ENCODE data around the gene ARFIP1.
"Not testable (repeated sequence)": the region's sequence is repeated elsewhere in the genome, so short reads cannot be mapped to it uniquely, and the experiment has no call there.

Gene ARFIP1

DNA sequence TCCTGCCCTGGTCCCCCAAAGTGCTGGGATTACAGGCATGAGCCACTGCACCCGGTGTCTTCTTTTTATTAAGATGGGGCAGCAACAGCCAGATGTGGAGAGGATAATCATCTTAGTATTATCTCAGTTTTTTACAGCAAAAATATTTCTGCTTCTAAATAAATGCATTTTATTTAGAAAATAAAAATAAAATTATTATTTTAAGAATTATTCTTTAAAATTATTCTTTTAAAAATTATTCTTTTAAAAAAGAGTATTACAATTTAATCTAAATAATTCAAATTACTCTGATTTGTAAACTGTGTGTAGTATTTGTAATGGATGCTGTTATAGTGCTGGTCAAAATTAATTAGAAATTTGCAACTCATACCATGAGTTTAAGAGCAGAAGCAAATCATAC lies 67.6 kb downstream of the ARFIP1 start:
- DNase-seq: no peak

GRCh38 chr4:152848508-152848907 lies 68.8 kb downstream of the ARFIP1 start:
- DNase-seq: no peak

DNA sequence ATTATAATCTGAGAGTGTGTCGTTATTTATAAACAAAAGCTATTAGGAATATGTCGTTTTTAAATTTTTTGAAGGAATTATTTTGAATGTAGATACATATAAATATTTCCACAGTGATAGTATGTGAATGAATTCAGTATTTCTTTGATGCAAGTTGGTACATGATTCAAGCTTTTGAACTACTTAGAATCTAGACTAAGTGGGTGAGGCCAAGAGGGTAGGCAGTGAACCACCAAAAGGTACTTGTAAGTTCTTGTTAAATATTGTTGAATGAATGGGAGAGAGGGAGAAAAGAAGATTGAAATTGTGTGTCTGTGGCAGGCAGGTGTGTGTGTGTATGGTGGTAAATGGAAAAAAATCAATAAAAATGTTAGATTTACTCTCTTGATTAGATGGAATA lies 69.6 kb downstream of the ARFIP1 start:
- no peak for DNase-seq

GRCh38 chr4:152850377-152850776 lies 70.6 kb downstream of the ARFIP1 start:
- no peak for DNase-seq

DNA sequence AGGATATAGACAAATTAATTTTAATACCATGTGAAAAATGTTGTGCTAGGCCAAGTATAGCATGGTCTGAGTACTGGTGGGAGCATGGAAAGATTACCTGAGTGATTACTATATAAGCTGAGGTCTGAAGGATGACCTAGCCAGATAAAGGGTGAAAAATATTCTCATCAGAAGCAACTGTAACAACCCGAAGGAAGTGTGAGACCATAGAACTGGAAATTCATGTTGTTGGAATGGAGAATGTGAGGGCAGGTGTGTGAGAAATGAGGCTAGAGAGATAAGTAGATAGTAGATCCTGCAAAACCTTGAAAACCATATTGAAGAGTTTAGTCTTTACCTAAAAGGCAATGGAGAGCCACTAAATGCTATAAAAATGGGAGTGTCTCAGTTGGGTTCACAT lies 71.5 kb downstream of the ARFIP1 start:
- DNase-seq: no peak

- DNase-seq: no peak
These were observed 73.5 kb downstream of the ARFIP1 start for GRCh38 chr4:152853293-152853692.

- DNase-seq: not testable (repeated sequence)
These were observed 74.3 kb downstream of the ARFIP1 start for GRCh38 chr4:152854016-152854415.

DNA sequence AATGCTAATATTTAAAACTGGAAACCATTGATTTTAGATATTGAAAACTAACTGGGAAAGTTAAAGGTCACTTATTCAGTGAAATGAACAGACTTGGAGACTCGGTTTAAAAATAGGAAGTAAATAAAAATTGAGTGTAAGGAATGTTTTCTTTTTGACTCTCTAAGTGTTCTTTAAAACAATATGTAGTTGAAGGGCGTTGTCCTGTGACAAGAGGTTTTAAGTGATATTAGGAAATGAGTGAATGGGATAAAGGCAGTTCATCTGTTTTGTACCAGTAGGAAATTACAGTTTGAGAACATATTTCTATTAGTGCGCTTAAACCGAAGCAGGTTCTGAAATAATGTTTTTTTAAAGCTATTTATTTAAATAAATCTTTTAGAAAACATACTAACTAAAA lies 77.2 kb downstream of the ARFIP1 start:
- no peak for DNase-seq

GRCh38 chr4:152858934-152859333 lies 79.2 kb downstream of the ARFIP1 start:
- DNase-seq: no peak

- DNase-seq: no peak
These were observed 80.3 kb downstream of the ARFIP1 start for GRCh38 chr4:152860046-152860445.

DNA sequence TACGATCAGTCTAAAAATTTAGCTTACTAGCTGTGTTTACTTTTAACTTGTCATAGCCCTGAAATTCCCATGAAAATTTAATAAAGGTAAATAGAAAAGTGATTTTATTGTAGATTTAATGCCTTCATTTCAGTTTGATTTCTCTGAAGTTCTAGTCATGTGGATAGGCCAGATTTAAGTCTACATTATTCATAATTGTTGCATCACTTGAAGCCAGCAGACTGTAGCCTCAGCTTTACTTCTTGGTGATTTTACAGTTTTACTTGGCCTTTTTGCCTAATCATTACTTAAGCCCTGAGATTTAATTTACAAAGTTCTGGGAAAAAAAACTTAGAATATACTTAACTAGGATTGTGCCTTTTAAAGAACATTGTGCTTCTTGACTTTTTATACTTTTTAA lies 82.9 kb downstream of the ARFIP1 start:
- no peak for DNase-seq

GRCh38 chr4:152864361-152864760 lies 84.6 kb downstream of the ARFIP1 start:
- DNase-seq: no peak

DNA sequence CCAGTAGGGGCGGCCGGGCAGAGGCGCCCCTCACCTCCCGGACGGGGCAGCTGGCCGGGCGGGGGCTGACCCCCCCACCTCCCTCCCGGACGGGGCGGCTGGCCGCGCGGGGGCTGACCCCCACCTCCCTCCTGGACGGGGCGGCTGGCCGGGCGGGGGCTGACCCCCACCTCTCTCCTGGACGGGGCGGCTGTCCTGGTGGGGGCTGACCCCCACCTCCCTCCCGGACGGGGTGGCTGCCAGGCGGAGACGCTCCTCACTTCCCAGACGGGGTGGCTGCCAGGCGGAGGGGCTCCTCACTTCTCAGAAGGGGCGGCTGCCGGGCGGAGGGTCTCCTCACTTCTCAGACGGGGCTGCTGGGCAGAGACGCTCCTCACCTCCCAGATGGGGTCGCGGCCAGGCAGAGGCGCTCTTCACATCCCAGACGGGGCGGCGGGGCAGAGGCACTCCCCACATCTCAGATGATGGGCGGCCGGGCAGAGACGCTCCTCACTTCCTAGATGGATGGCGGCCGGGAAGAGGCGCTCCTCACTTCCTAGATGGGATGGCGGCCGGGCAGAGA lies 86.8 kb downstream of the ARFIP1 start:
- DNase-seq: not testable (repeated sequence)

- no peak for DNase-seq
These were observed 90.9 kb downstream of the ARFIP1 start for GRCh38 chr4:152870606-152871005.

GRCh38 chr4:152875261-152875660 lies 95.5 kb downstream of the ARFIP1 start:
- no peak for DNase-seq

DNA sequence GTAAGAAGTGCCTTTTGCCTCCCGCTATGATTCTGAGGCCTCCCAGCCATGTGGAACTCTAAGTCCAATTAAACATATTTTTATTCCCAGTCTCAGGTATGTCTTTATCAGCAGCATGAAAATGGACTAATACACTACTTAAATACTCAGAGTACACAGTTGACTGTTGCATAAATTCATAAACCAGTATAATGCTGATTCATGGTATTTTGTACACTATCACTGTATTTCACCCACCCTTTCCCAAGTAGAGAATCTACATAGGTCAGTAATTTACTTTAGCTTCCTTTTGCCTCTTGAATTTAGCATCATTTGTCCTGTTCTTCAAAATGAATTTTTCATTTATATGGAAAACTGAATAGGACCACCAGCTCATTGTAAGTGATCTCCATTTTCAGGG lies 98.1 kb downstream of the ARFIP1 start:
- DNase-seq: no peak

DNA sequence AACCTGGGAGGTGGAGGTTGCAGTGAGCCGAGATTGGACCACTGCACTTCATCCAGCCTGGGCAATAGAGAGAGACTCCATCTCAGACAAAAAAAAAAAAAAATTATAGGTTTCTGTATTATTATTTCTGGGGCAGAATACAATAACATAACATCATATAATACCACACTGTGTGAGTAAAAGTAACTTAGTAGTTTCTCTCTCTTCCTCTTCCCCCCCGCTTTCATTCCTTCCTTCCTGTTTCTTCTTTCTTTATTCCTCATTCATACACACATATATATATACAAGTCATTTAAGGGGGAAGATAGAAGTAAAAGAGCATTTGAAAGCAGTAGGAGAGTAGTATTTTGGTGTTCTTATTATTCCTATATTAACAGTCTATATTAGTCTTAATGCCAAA lies 100.5 kb downstream of the ARFIP1 start:
- no peak for DNase-seq

DNA sequence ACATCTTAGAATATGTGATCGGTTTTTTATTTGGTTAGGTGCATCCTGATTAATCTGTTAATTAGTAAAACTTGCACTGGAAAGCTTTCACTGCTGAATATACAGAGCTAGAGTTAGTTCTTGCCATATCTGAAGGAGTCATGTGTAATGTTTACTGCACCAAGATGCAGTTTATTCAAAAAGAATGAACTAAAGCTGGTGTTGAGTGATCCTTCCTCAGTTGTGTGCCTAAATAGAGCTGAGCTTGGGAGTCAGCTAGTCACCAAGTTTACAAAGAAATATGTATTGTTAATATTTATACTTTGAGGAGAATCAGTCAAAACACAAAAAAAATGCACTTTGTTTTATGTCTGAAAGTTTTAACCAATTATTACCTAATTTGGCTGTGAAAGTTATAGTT lies 102.2 kb downstream of the ARFIP1 start:
- DNase-seq: no peak

GRCh38 chr4:152885185-152885584 lies 105.4 kb downstream of the ARFIP1 start:
- no peak for DNase-seq

DNA sequence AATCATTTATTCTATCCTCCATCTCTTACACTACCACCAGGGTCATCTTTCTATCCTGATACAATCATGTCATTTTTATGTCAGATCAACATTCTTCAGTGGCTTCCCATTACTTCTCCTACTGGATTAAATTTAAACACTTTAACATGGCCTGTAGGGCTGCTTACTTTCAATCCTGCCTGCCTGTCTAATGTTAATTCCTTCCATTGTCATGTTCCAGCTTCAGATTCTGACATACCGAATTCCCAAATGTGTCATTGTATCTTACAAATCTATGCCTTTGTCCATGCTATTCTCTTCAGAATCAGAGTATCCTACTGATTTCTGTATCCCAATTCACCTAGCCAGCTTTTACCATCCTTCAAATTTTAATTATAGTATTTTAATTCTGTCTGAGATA lies 106.4 kb downstream of the ARFIP1 start:
- DNase-seq: no peak

DNA sequence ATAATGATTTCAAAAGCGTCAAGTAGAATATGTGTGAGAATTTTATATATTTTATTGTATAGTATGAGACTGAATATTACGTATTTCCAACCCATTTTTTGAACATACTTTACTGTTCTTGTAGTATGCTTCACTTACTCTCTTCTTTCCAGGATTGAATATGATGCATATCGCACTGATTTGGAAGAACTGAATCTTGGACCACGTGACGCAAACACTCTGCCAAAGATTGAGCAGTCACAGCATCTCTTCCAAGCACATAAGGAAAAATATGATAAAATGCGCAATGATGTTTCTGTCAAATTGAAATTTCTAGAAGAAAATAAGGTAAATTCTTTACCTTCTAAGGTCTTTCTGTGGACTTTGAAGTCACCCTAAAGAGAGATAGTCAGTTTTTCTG lies 108.2 kb downstream of the ARFIP1 start:
- no peak for DNase-seq

DNA sequence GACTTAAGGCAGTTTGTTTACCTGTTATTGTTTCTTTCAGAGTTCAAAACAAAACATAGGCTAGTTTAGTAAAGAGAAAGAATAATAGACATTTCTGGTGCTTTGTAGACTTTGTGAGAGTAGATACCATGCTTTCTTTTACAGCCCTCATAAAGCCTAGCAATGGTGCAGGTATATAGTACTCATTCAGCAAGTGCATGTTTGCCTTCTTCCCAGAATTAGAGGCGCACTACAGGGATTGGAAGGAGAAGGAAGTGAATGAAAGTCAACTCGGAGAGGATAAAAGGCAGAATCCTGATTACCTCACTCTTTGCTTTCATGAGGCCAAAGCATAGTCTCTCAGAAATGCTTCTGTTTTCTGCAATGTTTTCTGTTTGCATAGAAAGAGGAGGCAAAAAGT lies 113.2 kb downstream of the ARFIP1 start:
- DNase-seq: no peak

DNA sequence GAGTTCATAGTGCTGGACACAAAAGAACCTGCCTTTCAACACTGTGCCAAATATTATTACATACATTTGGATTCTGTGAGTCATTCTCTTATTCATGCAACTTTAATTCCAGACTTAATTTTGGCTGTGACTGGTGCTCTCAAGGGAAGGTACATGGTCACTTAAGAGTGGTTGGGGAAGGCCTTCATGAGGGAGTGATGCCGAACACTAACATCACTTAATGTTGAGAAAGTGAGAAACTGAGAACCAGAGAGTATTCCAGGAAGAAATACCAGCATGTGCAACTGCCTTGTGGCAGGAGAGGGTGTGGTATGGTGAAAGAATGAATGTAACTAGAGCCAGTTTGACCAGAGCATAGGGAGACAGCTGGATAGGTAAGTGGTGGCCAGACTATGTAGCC lies 114.9 kb downstream of the ARFIP1 start:
- no peak for DNase-seq

DNA sequence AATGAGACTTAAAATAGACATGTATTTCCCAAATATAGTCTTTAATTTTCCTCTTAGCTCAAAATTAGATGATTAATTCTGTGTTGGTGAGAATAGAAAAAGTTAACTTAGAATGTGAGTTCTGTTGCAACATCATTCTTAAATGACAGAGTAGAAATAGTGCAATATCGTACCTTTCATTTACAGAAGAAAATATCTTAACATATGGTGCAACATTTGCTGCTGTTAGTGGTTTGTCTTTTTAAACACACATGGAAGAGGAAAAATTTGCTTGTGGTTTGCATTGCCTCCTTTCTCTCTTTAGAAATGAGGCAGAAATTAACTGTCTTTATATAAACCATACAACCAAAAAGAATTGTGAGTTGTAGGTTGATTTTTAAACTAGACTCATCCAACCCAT lies 117.1 kb downstream of the ARFIP1 start:
- no peak for DNase-seq

- not testable (repeated sequence) for DNase-seq
These were observed 118.4 kb downstream of the ARFIP1 start for GRCh38 chr4:152898133-152898532.

DNA sequence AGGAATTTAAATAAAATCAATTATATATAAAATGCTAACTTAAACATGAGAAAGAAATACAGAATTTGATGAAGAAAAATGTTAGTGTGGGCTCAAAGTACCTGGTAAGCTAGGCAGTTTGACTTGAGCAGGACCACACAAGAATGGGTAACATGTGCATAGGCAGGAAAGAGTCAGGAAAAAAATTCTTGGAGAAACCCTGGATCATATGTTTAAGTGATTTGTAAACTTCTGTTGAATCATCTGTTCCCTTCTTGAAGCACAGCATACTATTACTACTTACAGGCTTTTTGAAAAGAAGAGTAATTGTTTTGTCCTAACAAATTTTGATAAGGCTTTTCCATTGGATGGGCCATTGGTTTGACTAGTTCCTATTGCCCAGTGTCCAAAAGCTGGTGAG lies 118.9 kb downstream of the ARFIP1 start:
- no peak for DNase-seq
